ENCODE measurements around the gene IER5.
"Not testable (repeated sequence)": the region's sequence is repeated elsewhere in the genome, so short reads cannot be mapped to it uniquely, and the experiment has no call there.

The IER5 gene

GRCh38 chr1:181088079-181089016 lies at the start of gene IER5:
Gene IER5, plus strand, starts transcription at chr1:181088700. Its CDS starts 203 bp downstream, at chr1:181088903.
- DNase-seq (ENCODE audit: low read depth): peak; percentile 91

GRCh38 chr1:181040284-181040865 lies 48.1 kb upstream of the IER5 start:
- no peak for DNase-seq (ENCODE audit: low read depth)

DNA sequence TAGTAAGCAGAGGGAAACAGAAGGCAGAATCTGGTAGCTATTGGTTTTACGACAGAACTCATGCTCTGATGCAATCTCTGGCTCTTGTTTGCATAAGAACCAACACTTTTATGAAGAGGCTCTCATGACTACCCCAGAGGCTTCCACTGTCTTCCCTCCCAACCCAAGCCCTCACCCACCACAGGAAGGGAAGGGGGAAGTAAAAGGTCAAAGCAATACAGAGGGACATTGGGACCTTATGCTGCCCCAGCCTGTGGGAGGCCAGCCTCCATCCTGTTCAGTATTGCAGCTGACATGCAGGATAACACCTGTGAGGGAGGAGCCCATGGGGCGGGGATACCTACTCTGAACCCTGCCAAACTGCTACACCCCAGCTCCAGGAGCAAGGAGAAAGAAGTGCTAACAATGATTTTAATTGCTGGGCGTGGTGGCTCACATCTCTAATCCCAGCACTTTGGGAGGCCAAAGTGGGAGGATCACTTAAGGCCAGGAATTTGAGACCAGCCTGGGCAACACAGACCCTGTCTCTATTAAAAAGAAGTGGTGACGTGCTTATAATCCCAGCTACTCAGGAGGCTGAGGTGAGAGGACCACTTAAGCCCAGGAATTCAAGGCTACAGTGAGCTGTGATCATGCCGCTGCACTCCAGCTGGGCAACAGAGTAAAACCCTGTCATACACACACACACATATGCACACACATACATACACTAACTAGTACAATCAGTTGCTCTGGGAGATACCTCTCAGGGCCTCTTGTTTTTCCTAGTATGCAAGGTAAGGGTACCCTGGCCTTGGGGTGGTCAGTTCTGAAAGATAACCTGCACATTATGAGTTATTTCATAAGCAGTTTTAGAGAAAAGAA lies 45.2 kb upstream of the IER5 start:
- no peak for DNase-seq (ENCODE audit: low read depth)

DNA sequence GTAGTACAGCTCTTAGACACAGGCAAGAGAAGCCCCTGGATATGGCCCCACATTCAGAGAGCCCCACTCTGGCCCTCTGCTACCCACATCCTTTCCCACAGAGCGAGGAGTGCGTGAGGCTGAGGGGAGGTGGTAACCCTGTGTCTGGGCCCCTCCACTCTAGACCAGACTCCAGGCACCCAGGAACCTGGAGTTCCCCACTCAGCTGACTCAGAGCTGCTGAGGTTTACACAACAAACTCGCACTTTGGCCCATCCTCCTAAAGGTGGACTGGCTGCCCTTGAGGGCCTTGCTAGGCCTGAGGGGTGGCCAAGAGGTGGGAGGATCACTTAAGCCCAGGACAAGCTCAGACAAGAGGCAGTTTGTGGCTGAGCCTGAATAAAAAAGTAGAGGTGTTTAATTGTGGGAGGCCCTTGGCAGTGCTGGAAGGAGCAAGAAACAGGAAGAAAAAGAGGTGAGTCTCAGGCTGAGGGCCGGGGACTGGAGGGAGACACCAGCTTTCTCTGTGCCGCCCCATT lies 44.0 kb upstream of the IER5 start:
- DNase-seq (ENCODE audit: low read depth): no peak

- not testable (repeated sequence) for DNase-seq (ENCODE audit: low read depth)
Measured at GRCh38 chr1:181045946-181046345, 42.6 kb upstream of the IER5 start.

DNA sequence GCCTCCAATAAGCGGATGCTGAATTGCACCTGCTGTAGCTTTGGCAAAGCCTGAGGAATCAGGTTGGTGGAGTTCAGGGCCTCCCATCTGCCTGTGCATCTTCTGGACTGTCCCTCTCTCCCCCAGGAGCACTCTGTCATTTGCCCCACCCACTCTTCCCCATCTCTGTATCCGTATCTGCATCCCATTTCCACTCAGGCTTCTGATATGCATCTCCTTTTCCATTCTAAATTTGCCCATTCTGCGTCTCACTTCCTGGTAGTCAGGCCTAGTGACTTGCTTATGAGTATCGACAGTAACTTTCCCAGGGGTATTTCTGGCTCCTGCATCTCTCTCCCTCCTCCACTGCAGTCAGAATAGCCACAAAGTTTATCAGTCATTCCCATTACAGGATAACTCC lies 39.1 kb upstream of the IER5 start:
- DNase-seq (ENCODE audit: low read depth): no peak

DNA sequence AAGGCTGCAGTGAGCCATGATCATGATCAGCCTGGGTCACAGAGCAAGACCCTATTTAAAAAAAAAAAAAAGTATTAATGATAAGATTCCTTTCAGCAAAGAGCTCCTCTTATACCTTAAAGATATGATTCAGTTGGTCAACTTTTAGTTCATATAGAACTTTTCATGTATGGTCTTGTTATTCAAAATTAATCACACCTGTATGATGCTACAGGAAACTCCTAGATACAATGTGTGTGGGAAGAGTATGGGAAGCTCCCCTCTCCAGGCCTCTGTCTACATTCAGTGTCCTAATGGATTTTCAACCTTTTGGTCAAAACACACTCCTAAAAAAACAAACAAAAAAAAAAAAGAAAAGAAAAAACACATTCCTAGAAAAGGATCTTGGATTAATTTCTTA lies 37.6 kb upstream of the IER5 start:
- no peak for DNase-seq (ENCODE audit: low read depth)

DNA sequence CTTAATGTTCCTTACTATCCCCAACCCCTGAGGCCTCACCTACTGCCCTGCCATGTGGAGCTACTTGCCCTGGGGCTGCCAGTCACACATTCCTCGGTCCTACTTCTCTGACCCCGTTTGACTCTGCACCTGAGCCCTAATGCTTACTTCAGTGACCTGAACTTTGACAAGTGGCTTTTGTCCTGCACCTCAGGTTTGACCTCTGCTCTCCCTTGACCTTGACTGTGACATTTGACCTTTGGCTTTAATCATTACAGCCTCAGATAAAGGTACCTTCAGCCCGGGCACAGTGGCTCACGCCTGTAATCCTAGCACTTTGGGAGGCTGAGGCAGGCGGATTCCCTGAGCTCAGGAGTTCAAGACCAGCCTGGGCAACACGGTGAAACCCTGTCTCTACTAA lies 31.9 kb upstream of the IER5 start:
- DNase-seq (ENCODE audit: low read depth): no peak

- no peak for DNase-seq (ENCODE audit: low read depth)
Measured at GRCh38 chr1:181057079-181057478, 31.4 kb upstream of the IER5 start.

GRCh38 chr1:181059435-181059834 lies 29.1 kb upstream of the IER5 start:
- no peak for DNase-seq (ENCODE audit: low read depth)

- DNase-seq (ENCODE audit: low read depth): no peak
Measured at GRCh38 chr1:181060066-181060465, 28.4 kb upstream of the IER5 start.

- DNase-seq (ENCODE audit: low read depth): not testable (repeated sequence)
Measured at GRCh38 chr1:181060947-181061346, 27.6 kb upstream of the IER5 start.

- DNase-seq (ENCODE audit: low read depth): no peak
Measured at GRCh38 chr1:181061487-181061886, 27.0 kb upstream of the IER5 start.

DNA sequence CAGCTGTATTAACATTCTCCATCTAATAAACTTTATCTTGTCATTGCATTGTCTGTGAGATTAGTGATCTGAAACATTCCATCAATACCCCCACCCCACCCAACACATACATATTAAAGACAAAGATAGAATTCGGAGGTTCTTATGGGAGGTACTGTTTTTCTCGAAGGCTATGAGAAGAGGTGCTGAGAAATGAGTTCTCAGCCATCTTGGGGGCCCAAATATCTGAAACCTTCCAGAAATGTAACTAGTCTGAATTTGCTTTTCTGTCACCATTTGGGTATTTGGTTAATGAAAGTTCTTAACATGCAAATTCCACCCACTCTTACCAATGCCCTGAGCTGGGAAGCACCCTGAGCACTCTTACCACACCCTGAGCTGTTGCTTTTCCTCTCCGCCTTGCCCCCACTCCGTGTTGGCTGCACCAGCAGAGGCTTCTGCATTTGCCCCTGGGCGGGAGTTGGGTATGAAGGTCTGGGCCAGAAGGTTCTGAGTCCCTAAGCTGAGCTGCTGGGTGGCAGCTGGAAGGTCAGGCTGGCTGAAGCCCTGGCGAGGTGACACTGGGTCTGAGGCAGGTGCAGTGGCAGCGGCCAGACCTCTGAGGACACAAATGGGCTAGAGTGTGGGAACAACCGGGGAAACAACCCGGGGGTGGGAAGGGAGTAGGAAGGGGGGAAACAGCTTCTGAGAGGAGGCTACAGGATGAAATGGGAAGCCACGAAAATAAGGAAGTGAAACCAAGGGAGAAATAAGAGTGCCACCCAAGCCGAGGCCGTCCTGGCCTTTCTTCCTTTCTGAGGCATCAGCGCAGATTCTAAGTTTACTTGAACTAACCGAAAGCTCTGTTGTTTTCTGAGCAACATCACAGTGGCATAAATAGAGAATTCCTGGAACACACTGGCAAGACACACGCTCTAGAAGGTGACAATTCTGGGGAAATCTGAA lies 26.3 kb upstream of the IER5 start:
- DNase-seq (ENCODE audit: low read depth): no peak

GRCh38 chr1:181062836-181063428 lies 25.6 kb upstream of the IER5 start:
- peak; percentile 17 for DNase-seq (ENCODE audit: low read depth)

GRCh38 chr1:181064011-181064623 lies 24.4 kb upstream of the IER5 start:
- DNase-seq (ENCODE audit: low read depth): no peak

DNA sequence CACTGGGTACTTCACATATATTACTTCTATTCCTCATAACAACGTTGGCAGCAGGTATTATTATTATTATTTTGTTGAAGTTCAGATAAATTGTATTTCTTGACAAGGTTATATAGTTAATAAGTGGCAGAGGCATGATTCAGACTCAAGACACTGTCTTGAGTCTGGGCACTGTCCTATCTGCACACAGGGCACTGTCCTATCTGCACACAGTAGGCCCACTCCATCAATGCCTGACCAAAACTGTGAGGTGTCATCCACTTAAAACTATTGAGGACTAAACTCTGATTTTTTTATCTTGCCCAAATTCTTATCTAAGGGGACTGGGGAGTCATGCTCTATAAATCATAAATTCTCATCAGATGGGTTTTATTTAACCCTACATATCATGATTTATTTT lies 23.8 kb upstream of the IER5 start:
- DNase-seq (ENCODE audit: low read depth): no peak

- DNase-seq (ENCODE audit: low read depth): no peak
Measured at GRCh38 chr1:181073638-181074037, 14.9 kb upstream of the IER5 start.

- no peak for DNase-seq (ENCODE audit: low read depth)
Measured at GRCh38 chr1:181075766-181076350, 12.6 kb upstream of the IER5 start.

GRCh38 chr1:181076852-181077251 lies 11.6 kb upstream of the IER5 start:
- DNase-seq (ENCODE audit: low read depth): no peak

Data from stromal cell of bone marrow (primary cell).